K562 (cell line): ENCODE data around the gene SPATS2L. TPM values are rescaled to one million over a fixed set of nuclear protein-coding genes. Genes with fewer than 3 reads are reported as not detected.

Experiments used
- ELF4 ChIP-seq: fragments of 450-650 bp; formaldehyde crosslinking; IDR thresholded peaks from 2 replicates; pipeline ENCODE4 v1.4.0; 2022; ENCODE audit warnings: missing genetic modification characterization
- ETV1 ChIP-seq: fragments of 450-650 bp; conservative IDR thresholded peaks from 2 replicates; pipeline ENCODE4 v1.6.1; 2016; ENCODE audit warnings: missing genetic modification characterization, control low read depth, low read depth, missing compliant biosample characterization
- HINFP ChIP-seq: fragments of 450-650 bp; conservative IDR thresholded peaks from 2 replicates; pipeline ENCODE4 v1.6.1; 2016; ENCODE audit warnings: missing genetic modification characterization, low read depth, mild to moderate bottlenecking, control low read depth, missing compliant biosample characterization
- POLR2A ChIP-seq: fragments of 450-650 bp; conservative IDR thresholded peaks from 2 replicates; pipeline ENCODE4 v1.6.1; 2016
- RNF2 ChIP-seq: sonication (generic); IDR thresholded peaks from 2 replicates; pipeline ENCODE4 v1.6.1; 2016
- SNRNP70 ChIP-seq: fragments of 200-400 bp; formaldehyde crosslinking; optimal IDR thresholded peaks from 2 replicates; pipeline ENCODE3; 2017; ENCODE audit warnings: low read depth, low read length
- SREBF2 ChIP-seq: sonication (generic); formaldehyde crosslinking; IDR thresholded peaks from 2 replicates; pipeline ENCODE4 v1.4.0; 2020; ENCODE audit warnings: mild to moderate bottlenecking, missing genetic modification reagents
- SRSF3 ChIP-seq: fragments of 200-400 bp; formaldehyde crosslinking; IDR thresholded peaks from 2 replicates; pipeline ENCODE4 v1.6.1; 2016; ENCODE audit warnings: mild to moderate bottlenecking, low read length, moderate library complexity; ENCODE audit not compliant: insufficient read depth
- ZNF785 ChIP-seq: fragments of 250-450 bp; sonication (Bioruptor Pico); IDR thresholded peaks from 2 replicates; pipeline ENCODE4 v1.4.0; 2020; ENCODE audit warnings: mild to moderate bottlenecking
- polyA plus RNA-seq, 8 experiments: library from polyadenylated mRNA; depleted of rRNA in 4 of 8; stranded (reverse) in 5 of 8; unstranded in 3 of 8; fragments of >200 nt; fragmentation: Nextera tagmentation in 2 of 8; fragmentation: Illumina TruSeq in 1 of 8; extraction: Ambion mirVana in 2 of 8; extraction: Trizol in 1 of 8; gene quantifications; 2 replicates each; pipeline versions ENCODE4 v1.2.1 to v1.2.3, GENCODE V29; 2011 to 2014; ENCODE audit warnings: inconsistent platforms in 1 of 8, missing spikeins in 1 of 8
- total RNA-seq, 7 experiments: library from RNA; depleted of rRNA in 6 of 7; stranded (reverse); fragments of >200 nt in 6 of 7; fragmentation: Illumina TruSeq in 2 of 7; extraction: Trizol in 2 of 7; gene quantifications; 2 replicates each; pipeline versions ENCODE4 v1.2.1 to v1.2.3, GENCODE V29; 2011 to 2021; ENCODE audit warnings: low replicate concordance in 1 of 7
- TF ChIP-seq, protein P1 (sequence below), 2 experiments: fragments of 250-450 bp in 1 of 2; fragments of 450-650 bp in 1 of 2; sonication (Bioruptor Pico) in 1 of 2; IDR thresholded peaks; 2 replicates each; pipeline versions ENCODE4 v1.6.1 to v1.8.0; 2016 to 2021; ENCODE audit warnings: mild to moderate bottlenecking in 2 of 2, moderate library complexity in 2 of 2, missing compliant biosample characterization in 1 of 2, missing genetic modification characterization in 1 of 2
- TF ChIP-seq, protein P2 (sequence below): fragments of 250-450 bp; sonication (Bioruptor Pico); IDR thresholded peaks from 2 replicates; pipeline ENCODE4 v1.4.0; 2020

SPATS2L gene
- total and polyA plus RNA-seq, 9 of the 15 experiments (the other 6 are each of a cell fraction or from before 2014, with no cell fraction given) = 11.3 to 41.5 (median 24.9) TPM

- TF ChIP-seq HINFP (tag) = no peak
- TF ChIP-seq RNF2 = no peak
- TF ChIP-seq ZNF785 (CRISPR knock-in tag) = no peak
- TF ChIP-seq, protein P1, sequence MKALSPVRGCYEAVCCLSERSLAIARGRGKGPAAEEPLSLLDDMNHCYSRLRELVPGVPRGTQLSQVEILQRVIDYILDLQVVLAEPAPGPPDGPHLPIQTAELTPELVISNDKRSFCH (CRISPR knock-in tag; IDR thresholded peaks at IDR 0.05) = no peak
- TF ChIP-seq, protein P1 (tag; IDR thresholded peaks at IDR 0.05) = no peak
- TF ChIP-seq POLR2A = no peak
- no peak for TF ChIP-seq ELF4
- no peak for TF ChIP-seq SREBF2
- TF ChIP-seq, protein P2, sequence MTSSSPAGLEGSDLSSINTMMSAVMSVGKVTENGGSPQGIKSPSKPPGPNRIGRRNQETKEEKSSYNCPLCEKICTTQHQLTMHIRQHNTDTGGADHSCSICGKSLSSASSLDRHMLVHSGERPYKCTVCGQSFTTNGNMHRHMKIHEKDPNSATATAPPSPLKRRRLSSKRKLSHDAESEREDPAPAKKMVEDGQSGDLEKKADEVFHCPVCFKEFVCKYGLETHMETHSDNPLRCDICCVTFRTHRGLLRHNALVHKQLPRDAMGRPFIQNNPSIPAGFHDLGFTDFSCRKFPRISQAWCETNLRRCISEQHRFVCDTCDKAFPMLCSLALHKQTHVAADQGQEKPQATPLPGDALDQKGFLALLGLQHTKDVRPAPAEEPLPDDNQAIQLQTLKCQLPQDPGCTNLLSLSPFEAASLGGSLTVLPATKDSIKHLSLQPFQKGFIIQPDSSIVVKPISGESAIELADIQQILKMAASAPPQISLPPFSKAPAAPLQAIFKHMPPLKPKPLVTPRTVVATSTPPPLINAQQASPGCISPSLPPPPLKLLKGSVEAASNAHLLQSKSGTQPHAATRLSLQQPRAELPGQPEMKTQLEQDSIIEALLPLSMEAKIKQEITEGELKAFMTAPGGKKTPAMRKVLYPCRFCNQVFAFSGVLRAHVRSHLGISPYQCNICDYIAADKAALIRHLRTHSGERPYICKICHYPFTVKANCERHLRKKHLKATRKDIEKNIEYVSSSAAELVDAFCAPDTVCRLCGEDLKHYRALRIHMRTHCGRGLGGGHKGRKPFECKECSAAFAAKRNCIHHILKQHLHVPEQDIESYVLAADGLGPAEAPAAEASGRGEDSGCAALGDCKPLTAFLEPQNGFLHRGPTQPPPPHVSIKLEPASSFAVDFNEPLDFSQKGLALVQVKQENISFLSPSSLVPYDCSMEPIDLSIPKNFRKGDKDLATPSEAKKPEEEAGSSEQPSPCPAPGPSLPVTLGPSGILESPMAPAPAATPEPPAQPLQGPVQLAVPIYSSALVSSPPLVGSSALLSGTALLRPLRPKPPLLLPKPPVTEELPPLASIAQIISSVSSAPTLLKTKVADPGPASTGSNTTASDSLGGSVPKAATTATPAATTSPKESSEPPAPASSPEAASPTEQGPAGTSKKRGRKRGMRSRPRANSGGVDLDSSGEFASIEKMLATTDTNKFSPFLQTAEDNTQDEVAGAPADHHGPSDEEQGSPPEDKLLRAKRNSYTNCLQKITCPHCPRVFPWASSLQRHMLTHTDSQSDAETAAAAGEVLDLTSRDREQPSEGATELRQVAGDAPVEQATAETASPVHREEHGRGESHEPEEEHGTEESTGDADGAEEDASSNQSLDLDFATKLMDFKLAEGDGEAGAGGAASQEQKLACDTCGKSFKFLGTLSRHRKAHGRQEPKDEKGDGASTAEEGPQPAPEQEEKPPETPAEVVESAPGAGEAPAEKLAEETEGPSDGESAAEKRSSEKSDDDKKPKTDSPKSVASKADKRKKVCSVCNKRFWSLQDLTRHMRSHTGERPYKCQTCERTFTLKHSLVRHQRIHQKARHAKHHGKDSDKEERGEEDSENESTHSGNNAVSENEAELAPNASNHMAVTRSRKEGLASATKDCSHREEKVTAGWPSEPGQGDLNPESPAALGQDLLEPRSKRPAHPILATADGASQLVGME = no peak
- no peak for TF ChIP-seq ETV1 (tag)
- TF ChIP-seq SNRNP70 = no peak
- no peak for TF ChIP-seq SRSF3
Observed at GRCh38 chr2:200356321-200356720, 49.8 kb downstream of the SPATS2L start (continued).
